Breast epithelium (tissue), 4 donors: ENCODE measurements around the gene PIGM. TPM values are rescaled to one million over a fixed set of nuclear protein-coding genes. Genes with fewer than 3 reads are reported as not detected.
A peak's percentile ranks its signal among the peaks of the same experiment; 100 is the strongest.

Experiments
- DNase-seq, 2 donors: peaks; one replicate each; pipeline ENCODE4 v3.0.0-alpha.2; 2019; ENCODE audit warnings: low spot score in 2 of 2
- H3K27ac ChIP-seq, 2 donors: fragments of 200-600 bp; sonication (generic) in 1 of 2; one replicate each; pipeline ENCODE4 v1.5.1; 2016 to 2019; ENCODE audit warnings: mild to moderate bottlenecking in 1 of 2
- H3K27me3 ChIP-seq, 2 donors: fragments of 200-600 bp; sonication (generic) in 1 of 2; one replicate each; pipeline versions ENCODE4 v1.5.1 to v1.6.0; 2017 to 2019; ENCODE audit warnings: control low read depth in 1 of 2, mild to moderate bottlenecking in 1 of 2
- H3K36me3 ChIP-seq: fragments of 200-600 bp; one replicate; pipeline ENCODE4 v1.5.1; 2019
- H3K4me1 ChIP-seq, 2 donors: fragments of 200-600 bp; sonication (generic); one replicate each; pipeline ENCODE4 v1.5.1; 2016 to 2019; ENCODE audit warnings: control low read depth in 1 of 2
- H3K4me3 ChIP-seq, 3 donors: fragments of 200-600 bp; sonication (generic); 1 replicate in 2 of 3; 2 replicates in 1 of 3; pipeline ENCODE4 v1.5.1; 2016 to 2019; ENCODE audit warnings: mild to moderate bottlenecking in 3 of 3, moderate library complexity in 2 of 3
- H3K9me3 ChIP-seq, 2 donors: fragments of 200-600 bp; sonication (generic) in 1 of 2; one replicate each; pipeline ENCODE4 v1.5.1; 2016 to 2019; ENCODE audit warnings: control low read depth in 1 of 2
- POLR2A ChIP-seq: fragments of 450-650 bp; IDR thresholded peaks from one replicate; pipeline ENCODE4 v1.6.1; 2016; ENCODE audit warnings: antibody characterized with exemption, mild to moderate bottlenecking, moderate library complexity
- POLR2AphosphoS5 ChIP-seq, 3 donors: sonication (generic); formaldehyde crosslinking; IDR thresholded peaks; one replicate each; pipeline ENCODE4 v1.6.1; 2017; ENCODE audit warnings: antibody characterized with exemption in 3 of 3
- intact Hi-C: fragments of 100-400 bp; cut with DNase I; formaldehyde crosslinking; loops from one replicate; pipeline ENCODE4 v1.15.1; 2023; ENCODE audit warnings: low total_unique reads
- total RNA-seq, 3 donors: library from RNA; depleted of rRNA; stranded (reverse); fragments of >200 nt; gene quantifications; one replicate each; pipeline ENCODE4 v1.1.0, GENCODE V29; 2016
- TF ChIP-seq, protein P1 (sequence below), 3 donors: fragments of 450-650 bp; IDR thresholded peaks; one replicate each; pipeline ENCODE4 v1.5.1; 2016 to 2017; ENCODE audit warnings: antibody characterized with exemption in 3 of 3, mild to moderate bottlenecking in 3 of 3, moderate library complexity in 3 of 3

PIGM gene
- total RNA-seq, 3 donors from 2014 or later = 4.9 to 8.2 (median 5.1) TPM

DNA sequence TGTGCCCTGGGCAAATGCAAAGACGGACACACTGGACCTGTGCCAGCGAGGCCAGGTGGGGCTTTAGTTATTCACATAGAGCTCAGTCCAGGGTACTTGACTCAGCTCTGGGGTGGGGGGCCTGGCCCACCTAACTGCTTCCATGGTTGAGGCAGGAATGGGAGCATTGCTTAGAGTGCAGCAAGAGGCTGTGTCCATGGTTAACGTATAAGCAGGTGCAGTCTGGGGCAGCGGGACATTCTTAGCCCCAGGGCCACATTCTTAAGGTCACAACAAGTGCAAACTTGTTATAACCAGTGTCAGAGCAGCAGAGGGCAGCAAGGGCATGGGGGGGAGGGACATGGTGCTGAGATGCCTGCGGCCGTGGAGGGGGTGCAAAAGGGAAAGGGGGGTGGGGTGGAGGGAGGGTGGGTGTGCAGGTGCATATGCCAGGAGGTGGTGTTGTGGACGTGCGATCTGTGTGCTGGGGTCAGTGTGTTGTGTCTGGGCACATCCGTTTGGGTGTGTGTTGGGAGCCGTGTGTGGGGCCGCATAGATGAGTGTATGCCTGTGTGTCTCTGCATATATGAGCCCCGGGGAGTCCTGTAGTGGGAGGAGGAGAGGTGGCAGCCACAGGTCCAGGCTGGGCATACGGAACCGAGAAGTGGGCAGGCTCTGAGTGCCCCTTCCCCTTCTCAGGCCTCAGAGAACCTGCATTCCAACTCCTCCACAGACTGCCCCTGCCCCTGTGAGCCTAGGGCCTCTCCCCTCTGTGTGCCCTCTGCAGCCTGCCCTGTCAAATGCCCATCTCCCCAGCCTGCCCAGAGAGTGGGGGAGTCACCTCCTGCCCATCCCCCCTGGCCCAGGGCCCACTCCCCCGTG, 29.8 kb upstream of the PIGM start:
- no peaks in the 10 kb centered on the region for H3K36me3 ChIP-seq
- H3K27ac ChIP-seq = no peak overlapping the region
- TF ChIP-seq, protein P1, sequence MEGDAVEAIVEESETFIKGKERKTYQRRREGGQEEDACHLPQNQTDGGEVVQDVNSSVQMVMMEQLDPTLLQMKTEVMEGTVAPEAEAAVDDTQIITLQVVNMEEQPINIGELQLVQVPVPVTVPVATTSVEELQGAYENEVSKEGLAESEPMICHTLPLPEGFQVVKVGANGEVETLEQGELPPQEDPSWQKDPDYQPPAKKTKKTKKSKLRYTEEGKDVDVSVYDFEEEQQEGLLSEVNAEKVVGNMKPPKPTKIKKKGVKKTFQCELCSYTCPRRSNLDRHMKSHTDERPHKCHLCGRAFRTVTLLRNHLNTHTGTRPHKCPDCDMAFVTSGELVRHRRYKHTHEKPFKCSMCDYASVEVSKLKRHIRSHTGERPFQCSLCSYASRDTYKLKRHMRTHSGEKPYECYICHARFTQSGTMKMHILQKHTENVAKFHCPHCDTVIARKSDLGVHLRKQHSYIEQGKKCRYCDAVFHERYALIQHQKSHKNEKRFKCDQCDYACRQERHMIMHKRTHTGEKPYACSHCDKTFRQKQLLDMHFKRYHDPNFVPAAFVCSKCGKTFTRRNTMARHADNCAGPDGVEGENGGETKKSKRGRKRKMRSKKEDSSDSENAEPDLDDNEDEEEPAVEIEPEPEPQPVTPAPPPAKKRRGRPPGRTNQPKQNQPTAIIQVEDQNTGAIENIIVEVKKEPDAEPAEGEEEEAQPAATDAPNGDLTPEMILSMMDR (IDR thresholded peaks at IDR 0.05) = no peak
- TF ChIP-seq POLR2A (no peak), POLR2AphosphoS5 (IDR thresholded peaks at IDR 0.05) (no peak)
- intact Hi-C loops = loop anchor here (1.0 kb wide), 1 partner anchor 27 kb away; no protein-coding TSS in a partner anchor
- H3K4me1 ChIP-seq = no peaks in the 10 kb centered on the region
- no peaks in the 10 kb centered on the region for H3K9me3 ChIP-seq
- no peak overlapping the region for H3K4me3 ChIP-seq
- DNase-seq = peak in 1 of 2 donors; percentile 70
- peaks cover 0 to 11% of the 10 kb centered on the region in 2 donors for H3K27me3 ChIP-seq

DNA sequence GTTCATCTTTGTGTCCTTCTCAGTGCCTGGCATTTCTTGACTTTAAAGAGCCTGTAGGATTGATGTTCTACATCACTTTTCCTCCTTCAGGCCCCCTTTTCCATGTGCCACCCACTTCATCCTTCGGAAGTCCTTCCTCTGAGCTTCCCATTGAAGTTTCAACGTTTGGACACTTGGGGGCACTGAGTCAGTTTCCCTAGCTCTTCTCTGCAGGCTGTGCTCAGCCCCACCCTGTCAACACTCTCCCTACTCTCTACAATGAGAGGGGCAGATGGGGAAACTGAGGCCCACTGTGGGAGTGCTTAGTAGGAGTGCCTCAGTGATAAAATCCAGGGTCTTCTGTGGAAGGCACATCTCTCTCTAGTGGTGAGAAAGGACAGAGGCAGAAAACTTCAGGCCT, 26.3 kb upstream of the PIGM start:
- Histone ChIP-seq H3K27ac (no peak overlapping the region), H3K4me3 (no peak overlapping the region), H3K36me3 (no peaks in the 10 kb centered on the region), H3K27me3 (peaks cover 0 to 7% of the 10 kb centered on the region in 2 donors), H3K9me3 (no peaks in the 10 kb centered on the region), H3K4me1 (no peaks in the 10 kb centered on the region)
- TF ChIP-seq, protein P1 (IDR thresholded peaks at IDR 0.05) = no peak
- no peak for TF ChIP-seq POLR2AphosphoS5 (IDR thresholded peaks at IDR 0.05)
- no peak for TF ChIP-seq POLR2A
- intact Hi-C loops = no loop called here
- no peak for DNase-seq

DNA sequence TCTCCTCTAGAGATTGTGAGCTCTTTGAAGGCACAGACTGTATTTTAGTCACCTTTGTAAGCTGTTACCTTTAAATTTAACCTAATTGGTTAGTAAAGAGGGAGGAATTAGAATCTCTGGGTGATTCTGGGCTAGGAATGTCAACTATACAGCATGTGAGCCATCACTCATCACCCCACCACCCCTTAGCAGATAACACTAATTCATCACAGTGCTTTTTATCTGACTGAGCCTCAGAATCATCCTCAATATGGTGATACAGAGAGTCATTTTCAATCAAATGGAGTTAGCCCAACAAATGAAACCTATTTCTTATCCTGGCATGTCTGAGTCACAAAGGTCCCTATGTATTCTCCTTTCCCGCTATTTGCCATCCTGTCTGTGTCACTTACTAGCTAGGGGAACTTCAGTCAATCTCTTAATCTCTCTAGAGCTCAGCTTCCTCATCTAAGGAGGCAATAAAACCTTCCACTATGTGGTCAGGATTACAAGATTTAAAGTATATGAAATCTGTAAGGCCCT, 24.9 kb upstream of the PIGM start:
- intact Hi-C loops = loop anchor here (1.0 kb wide), 1 partner anchor 39 kb away; no protein-coding TSS in a partner anchor
- H3K27me3 ChIP-seq = no peaks in the 10 kb centered on the region
- H3K4me1 ChIP-seq = no peaks in the 10 kb centered on the region
- H3K9me3 ChIP-seq = no peaks in the 10 kb centered on the region
- DNase-seq = no peak
- no peak overlapping the region for H3K27ac ChIP-seq
- TF ChIP-seq, protein P1 (IDR thresholded peaks at IDR 0.05) = no peak
- no peak for TF ChIP-seq POLR2A
- TF ChIP-seq POLR2AphosphoS5 (IDR thresholded peaks at IDR 0.05) = no peak
- no peak overlapping the region for H3K4me3 ChIP-seq
- no peaks in the 10 kb centered on the region for H3K36me3 ChIP-seq

DNA sequence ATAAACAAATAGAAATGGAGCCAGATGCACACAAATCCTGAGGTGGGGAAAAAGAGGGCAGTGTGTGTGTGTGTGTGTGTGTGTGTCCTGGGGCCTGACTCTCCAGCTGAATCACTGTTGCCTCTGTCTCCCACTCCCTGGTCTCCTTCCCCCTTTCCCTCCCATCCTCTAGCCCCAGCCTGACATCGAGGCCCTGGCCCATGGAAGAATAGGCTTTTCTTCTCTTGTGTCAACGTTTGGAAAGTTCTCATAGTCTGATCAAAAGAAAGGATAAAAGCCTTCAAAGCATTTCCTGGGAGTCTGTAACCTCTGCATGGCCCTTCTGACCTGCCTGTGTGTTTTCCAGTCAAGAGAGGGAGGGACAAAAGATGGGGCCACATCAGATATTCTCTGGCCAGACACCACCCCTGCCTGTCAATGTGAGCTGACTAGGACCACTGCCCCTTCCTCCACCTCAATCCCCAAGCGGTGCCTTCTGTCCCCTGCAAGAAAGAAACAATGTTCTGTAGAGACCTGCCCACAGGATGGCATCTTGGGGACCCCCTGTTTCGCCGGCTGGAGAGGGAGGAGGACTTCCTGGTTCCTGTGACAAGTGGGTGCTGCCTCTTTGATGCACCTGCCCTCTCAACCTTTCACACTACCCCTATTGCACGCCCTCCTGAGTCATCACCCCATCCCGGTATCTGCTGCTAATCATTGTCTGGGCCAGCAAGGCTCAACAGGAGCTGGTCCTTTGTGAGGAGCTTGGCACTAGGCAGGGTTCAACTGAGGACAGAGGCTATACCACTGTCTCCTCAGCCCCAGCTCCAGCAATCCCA, 22.0 kb upstream of the PIGM start:
- intact Hi-C loops = no loop called here

More for the DNA sequence above, 22.0 kb upstream of the PIGM start:
- Histone ChIP-seq H3K36me3 (no peaks in the 10 kb centered on the region), H3K27ac (no peak overlapping the region), H3K9me3 (no peaks in the 10 kb centered on the region), H3K4me1 (no peaks in the 10 kb centered on the region), H3K4me3 (no peak overlapping the region), H3K27me3 (no peaks in the 10 kb centered on the region)
- DNase-seq = no peak
- TF ChIP-seq, protein P1 (IDR thresholded peaks at IDR 0.05) = no peak
- TF ChIP-seq POLR2A (no peak), POLR2AphosphoS5 (IDR thresholded peaks at IDR 0.05) (no peak)
